Panc1 (cell line): ENCODE results near the gene PARVB. TPM values are rescaled to one million over a fixed set of nuclear protein-coding genes. Genes with fewer than 3 reads are reported as not detected.

Source experiments
- ATAC-seq: fragments of 200-7000 bp; cut with Tn5 transposase; 2 replicates; pipeline ENCODE4 v1.9.1; 2020; ENCODE audit warnings: mild to moderate bottlenecking, moderate library complexity
- BruUV-seq: library from RNA; stranded (reverse); fragments of 400-500 nt; replicated peaks from 2 replicates; lab custom pipeline; 2021; lab: Mats Ljungman, UMichigan
- CTCF ChIA-PET: fragments of 300-600 bp; sonication (Branson Sonifier 250); formaldehyde crosslinking; loops from one replicate; lab custom pipeline; 2022; ENCODE audit warnings: antibody characterized with exemption; lab: Charles Lee
- POLR2A ChIA-PET: fragments of 300-600 bp; sonication (Branson Sonifier 250); formaldehyde crosslinking; loops from one replicate; lab custom pipeline; 2022; ENCODE audit warnings: antibody characterized with exemption; lab: Charles Lee
- DNase-seq: peaks from one replicate; pipeline ENCODE4 v3.0.0-alpha.2; 2010; ENCODE audit warnings: low read depth, low spot score
- H3K27ac ChIP-seq: 2 replicates; pipeline ENCODE4 v1.5.1; 2011; ENCODE audit warnings: mild to moderate bottlenecking, low read length, inconsistent platforms
- H3K27me3 ChIP-seq: fragments of 200-500 bp; sonication (Bioruptor generic); 2 replicates; pipeline ENCODE4 v1.6.0; 2014; ENCODE audit warnings: low read length, inconsistent platforms; ENCODE audit not compliant: control insufficient read depth, insufficient read depth
- H3K36me3 ChIP-seq: fragments of 200-500 bp; sonication (Bioruptor generic); 2 replicates; pipeline ENCODE4 v1.5.1; 2014; ENCODE audit warnings: inconsistent platforms, mild to moderate bottlenecking, low read length, moderate library complexity; ENCODE audit not compliant: control insufficient read depth, insufficient read depth
- H3K4me1 ChIP-seq: 2 replicates; pipeline ENCODE4 v1.5.1; 2011; ENCODE audit warnings: inconsistent platforms, mild to moderate bottlenecking, low read length, moderate library complexity; ENCODE audit not compliant: control insufficient read depth, insufficient read depth
- H3K4me3 ChIP-seq, 2 experiments: 2 replicates each; pipeline ENCODE4 v1.5.1; 2011 to 2012; ENCODE audit warnings: low read depth in 2 of 2, low read length in 2 of 2, mild to moderate bottlenecking in 2 of 2, inconsistent platforms in 1 of 2, moderate library complexity in 1 of 2
- H3K9me3 ChIP-seq: fragments of 200-500 bp; sonication (Bioruptor generic); 2 replicates; pipeline ENCODE4 v1.5.1; 2014; ENCODE audit warnings: low read depth, mild to moderate bottlenecking, inconsistent platforms, low read length, moderate library complexity; ENCODE audit not compliant: control insufficient read depth, insufficient read depth
- CTCF ChIP-seq: fragments of 450-650 bp; IDR thresholded peaks from 2 replicates; pipeline ENCODE4 v1.5.1; 2017; ENCODE audit warnings: mild to moderate bottlenecking
- POLR2AphosphoS5 ChIP-seq: IDR thresholded peaks from 2 replicates; pipeline ENCODE4 v1.6.1; 2012; ENCODE audit warnings: mild to moderate bottlenecking, low read depth, low read length, moderate library complexity
- REST ChIP-seq, 2 experiments: IDR thresholded peaks; 2 replicates each; pipeline ENCODE4 v1.6.1; 2011 to 2012; ENCODE audit warnings: low read depth in 2 of 2, control low read depth in 1 of 2, low read length in 1 of 2, mild to moderate bottlenecking in 1 of 2, moderate library complexity in 1 of 2; ENCODE audit not compliant: insufficient read depth in 1 of 2
- SIN3A ChIP-seq: IDR thresholded peaks from 2 replicates; pipeline ENCODE4 v1.6.1; 2012; ENCODE audit warnings: low read depth, mild to moderate bottlenecking, low read length, moderate library complexity, borderline replicate concordance; ENCODE audit not compliant: insufficient read depth
- TCF7L2 ChIP-seq: IDR thresholded peaks from 2 replicates; pipeline ENCODE4 v1.6.1; 2011; ENCODE audit warnings: mild to moderate bottlenecking, low read depth, low read length, inconsistent platforms
- in situ Hi-C: cut with HindIII; loops from 2 replicates; pipeline ENCODE4 v1.10.0; 2016; ENCODE audit warnings: low sequenced_read_pairs, low pct_unique_long_range_greater_than_20kb
- intact Hi-C: fragments of 100-400 bp; cut with micrococcal nuclease; formaldehyde crosslinking; loops from one replicate; pipeline ENCODE4 v1.10.0; 2022; ENCODE audit not compliant: unreplicated experiment
- total RNA-seq: library from RNA; stranded (reverse); gene quantifications from one replicate; pipeline ENCODE4 v1.2.1, GENCODE V29; 2021; ENCODE audit not compliant: unreplicated experiment

PARVB gene
- total RNA-seq, 1 experiment from 2014 or later: 28.1 TPM

- in situ Hi-C loops: no loop called here
- intact Hi-C loops: no loop called here
- Histone ChIP-seq H3K36me3 (no peaks in the 10 kb centered on the region), H3K9me3 (no peaks in the 10 kb centered on the region), H3K4me1 (no peaks in the 10 kb centered on the region), H3K4me3 (no peak overlapping the region), H3K27me3 (no peaks in the 10 kb centered on the region), H3K27ac (no peak overlapping the region)
- DNase-seq (no peak), ATAC-seq (no peak)
- CTCF ChIA-PET: no interaction called here
- no TSS peak for BruUV-seq
- POLR2A ChIA-PET: no interaction called here
- TF ChIP-seq POLR2AphosphoS5: no peak
- TF ChIP-seq SIN3A: no peak
- TF ChIP-seq REST (IDR thresholded peaks at IDR 0.05; ENCODE audit: insufficient read depth in 1 of 2, low read depth in 2 of 2, low read length in 1 of 2): no peak
- TF ChIP-seq CTCF: no peak
- TF ChIP-seq TCF7L2: no peak
Measured at GRCh38 chr22:44200855-44201550, 176.9 kb downstream of the PARVB start.

- H3K27me3 ChIP-seq: no peaks in the 10 kb centered on the region
- H3K4me1 ChIP-seq: no peaks in the 10 kb centered on the region
- H3K36me3 ChIP-seq: no peaks in the 10 kb centered on the region
- ATAC-seq (no peak), DNase-seq (no peak)
- H3K9me3 ChIP-seq: no peaks in the 10 kb centered on the region
- CTCF ChIA-PET: no interaction called here
- H3K4me3 ChIP-seq: no peak overlapping the region
- intact Hi-C loops: no loop called here
- in situ Hi-C loops: no loop called here
- no peak overlapping the region for H3K27ac ChIP-seq
- TF ChIP-seq TCF7L2: no peak
- TF ChIP-seq CTCF: no peak
- no peak for TF ChIP-seq REST (IDR thresholded peaks at IDR 0.05; ENCODE audit: insufficient read depth in 1 of 2, low read depth in 2 of 2, low read length in 1 of 2)
- TF ChIP-seq POLR2AphosphoS5: no peak
- TF ChIP-seq SIN3A: no peak
- no TSS peak for BruUV-seq
- POLR2A ChIA-PET: no interaction called here
Measured at GRCh38 chr22:44201665-44202064, 177.6 kb downstream of the PARVB start.
